Smooth muscle cell (in vitro differentiated cells): ENCODE data around the gene SYTL1. TPM values are rescaled to one million over a fixed set of nuclear protein-coding genes. Genes with fewer than 3 reads are reported as not detected.

Source experiments
- DNase-seq: peaks from one replicate; lab custom pipeline; 2025; ENCODE audit not compliant: unreplicated experiment; lab: John Stamatoyannopoulos, UW
- H2AFZ ChIP-seq: fragments of 200-600 bp; sonication (generic); 2 replicates; pipeline ENCODE4 v1.6.0; 2016; ENCODE audit warnings: antibody characterized with exemption, low read depth, mild to moderate bottlenecking
- H3F3A ChIP-seq: fragments of 200-600 bp; sonication (generic); 2 replicates; pipeline ENCODE4 v1.6.0; 2017; ENCODE audit warnings: antibody characterized with exemption, low read depth
- H3K27ac ChIP-seq: fragments of 200-600 bp; sonication (generic); 2 replicates; pipeline ENCODE4 v1.5.1; 2016; ENCODE audit warnings: low read depth, mild to moderate bottlenecking
- H3K27me3 ChIP-seq: fragments of 200-600 bp; sonication (generic); 2 replicates; pipeline ENCODE4 v1.6.1; 2016; ENCODE audit warnings: low read depth, mild to moderate bottlenecking
- H3K36me3 ChIP-seq: fragments of 200-600 bp; sonication (generic); 2 replicates; pipeline ENCODE4 v1.5.1; 2016; ENCODE audit warnings: low read depth
- H3K4me1 ChIP-seq: fragments of 200-600 bp; sonication (generic); 2 replicates; pipeline ENCODE4 v1.5.1; 2016; ENCODE audit warnings: low read depth
- H3K4me2 ChIP-seq: fragments of 200-600 bp; sonication (generic); 2 replicates; pipeline ENCODE4 v1.6.0; 2016; ENCODE audit warnings: mild to moderate bottlenecking
- H3K4me3 ChIP-seq: fragments of 200-600 bp; sonication (generic); 2 replicates; pipeline ENCODE4 v1.5.1; 2016; ENCODE audit warnings: mild to moderate bottlenecking
- H3K79me2 ChIP-seq: fragments of 200-600 bp; sonication (generic); 2 replicates; pipeline ENCODE4 v1.6.0; 2016; ENCODE audit warnings: low read depth, mild to moderate bottlenecking
- H3K9ac ChIP-seq: fragments of 200-600 bp; sonication (generic); 2 replicates; pipeline ENCODE4 v1.6.0; 2016; ENCODE audit warnings: low read depth
- H3K9me3 ChIP-seq: fragments of 200-600 bp; sonication (generic); replicated peaks from 2 replicates; pipeline ENCODE4 v1.5.1; 2016; ENCODE audit warnings: low read depth
- H4K20me1 ChIP-seq: fragments of 200-600 bp; sonication (generic); 2 replicates; pipeline ENCODE4 v1.6.0; 2016; ENCODE audit warnings: low read depth
- CTCF ChIP-seq: fragments of 200-600 bp; sonication (generic); IDR thresholded peaks from 2 replicates; pipeline ENCODE4 v1.5.1; 2017; ENCODE audit warnings: borderline replicate concordance, mild to moderate bottlenecking, antibody characterized with exemption; ENCODE audit not compliant: insufficient read depth, poor library complexity, severe bottlenecking
- WGBS: methylation state at CpG from one replicate; pipeline ENCODE4 v1.1.7; 2016; ENCODE audit warnings: low lambda C conversion rate; 5-methylcytosine and 5-hydroxymethylcytosine counted together
- polyA plus RNA-seq: library from polyadenylated mRNA; unstranded; fragments of >200 nt; fragmentation: Nextera tagmentation; extraction: Ambion mirVana; gene quantifications from 2 replicates; pipeline ENCODE4 v1.2.1, GENCODE V29; 2016
- total RNA-seq: library from RNA; depleted of rRNA; stranded (reverse); fragments of >200 nt; gene quantifications from 2 replicates; pipeline ENCODE4 v1.2.3, GENCODE V29; 2014

SYTL1 gene
- total and polyA plus RNA-seq, 2 experiments from 2014 or later = 14.2 to 16.5 TPM

GRCh38 chr1:27394925-27395324 lies 53.1 kb downstream of the SYTL1 start:
- no peak for TF ChIP-seq CTCF
- no peaks in the 10 kb centered on the region for H3K9me3 ChIP-seq
- no peak for DNase-seq
- no peaks in the 10 kb centered on the region for H3K36me3 ChIP-seq
- H4K20me1 ChIP-seq = no peaks in the 10 kb centered on the region
- no peak overlapping the region for H2AFZ ChIP-seq
- peak overlapping the region; percentile 2 for H3K4me2 ChIP-seq
- H3K27me3 ChIP-seq = no peaks in the 10 kb centered on the region
- H3K27ac ChIP-seq = peak overlapping the region; percentile 35
- no peak overlapping the region for H3K9ac ChIP-seq
- H3K4me1 ChIP-seq = peaks cover 4% of the 10 kb centered on the region
- H3F3A ChIP-seq = peaks cover 5% of the 10 kb centered on the region
- no peaks in the 10 kb centered on the region for H3K79me2 ChIP-seq
- H3K4me3 ChIP-seq = no peak overlapping the region
- 80% methylated on average over 1 of the region's 1 CpG for WGBS

GRCh38 chr1:27395441-27396195 lies 53.8 kb downstream of the SYTL1 start:
- Histone ChIP-seq H3K9ac (no peak overlapping the region), H3K79me2 (no peaks in the 10 kb centered on the region), H3K27me3 (no peaks in the 10 kb centered on the region), H3K9me3 (no peaks in the 10 kb centered on the region), H3K36me3 (no peaks in the 10 kb centered on the region), H3K4me1 (peaks cover 4% of the 10 kb centered on the region), H3F3A (peaks cover 5% of the 10 kb centered on the region), H2AFZ (no peak overlapping the region), H3K4me2 (peak overlapping the region; percentile 2), H3K4me3 (no peak overlapping the region), H4K20me1 (no peaks in the 10 kb centered on the region), H3K27ac (no peak overlapping the region)
- DNase-seq = no peak
- TF ChIP-seq CTCF = peak; percentile 98
- WGBS = 13% methylated on average over 10 of the region's 10 CpGs

GRCh38 chr1:27397110-27397509 lies 55.3 kb downstream of the SYTL1 start:
- Histone ChIP-seq H3K4me1 (no peaks in the 10 kb centered on the region), H3K36me3 (no peaks in the 10 kb centered on the region), H3K4me3 (no peak overlapping the region), H3F3A (peaks cover 5% of the 10 kb centered on the region), H3K79me2 (no peaks in the 10 kb centered on the region), H3K27ac (no peak overlapping the region), H3K27me3 (no peaks in the 10 kb centered on the region), H3K9me3 (no peaks in the 10 kb centered on the region), H3K9ac (no peak overlapping the region), H2AFZ (no peak overlapping the region), H4K20me1 (no peaks in the 10 kb centered on the region), H3K4me2 (no peak overlapping the region)
- no peak for DNase-seq
- WGBS = 93% methylated on average over 3 of the region's 3 CpGs
- no peak for TF ChIP-seq CTCF

DNA sequence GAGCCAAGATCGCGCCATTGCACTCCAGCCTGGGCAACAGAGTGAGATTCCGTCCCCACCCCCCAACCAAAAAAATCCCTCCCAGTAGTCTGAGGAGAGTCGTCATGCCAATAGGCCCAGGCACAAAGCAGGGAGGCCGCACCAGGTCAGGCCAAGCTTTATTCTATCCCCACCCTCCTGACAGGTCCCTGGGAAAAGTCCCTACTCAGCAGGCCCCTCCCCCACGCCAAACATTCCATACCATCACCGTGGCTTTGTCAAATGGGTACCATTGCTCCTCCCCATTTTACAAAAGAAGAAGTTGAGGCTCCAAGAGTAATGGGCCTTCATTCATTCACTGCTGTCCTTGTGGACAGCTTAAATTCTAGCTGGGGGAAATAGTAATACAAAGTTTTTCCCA lies 55.9 kb downstream of the SYTL1 start:
- TF ChIP-seq CTCF = no peak
- H3K9me3 ChIP-seq = no peaks in the 10 kb centered on the region
- WGBS = 77% methylated on average over 7 of the region's 7 CpGs

More for the DNA sequence above, 55.9 kb downstream of the SYTL1 start:
- Histone ChIP-seq H4K20me1 (no peaks in the 10 kb centered on the region), H3K36me3 (no peaks in the 10 kb centered on the region), H2AFZ (no peak overlapping the region), H3F3A (peaks cover 5% of the 10 kb centered on the region), H3K9ac (no peak overlapping the region), H3K4me1 (peaks cover 3% of the 10 kb centered on the region), H3K27ac (no peak overlapping the region), H3K79me2 (no peaks in the 10 kb centered on the region), H3K4me3 (no peak overlapping the region), H3K4me2 (no peak overlapping the region), H3K27me3 (no peaks in the 10 kb centered on the region)
- no peak for DNase-seq
